Activated CD4-positive, alpha-beta T cell treated with anti-CD3 and anti-CD28 coated beads, Interleukin-2, amount 10 ng/mL, durations not matched to agents 24 days and 14 days (primary cell): Measurements from ENCODE around the gene MEF2A. TPM values are rescaled to one million over a fixed set of nuclear protein-coding genes. Genes with fewer than 3 reads are reported as not detected.
A peak's percentile ranks its signal among the peaks of the same experiment; 100 is the strongest.

Experiments used
- DNase-seq: peaks from one replicate; pipeline ENCODE4 v3.0.0; 2022
- H3K27ac Mint-ChIP-seq: one replicate; pipeline ENCODE4 v1.8.0; 2022; ENCODE audit warnings: mild to moderate bottlenecking, mixed read lengths
- H3K27me3 Mint-ChIP-seq: one replicate; pipeline ENCODE4 v1.8.0; 2022; ENCODE audit warnings: mixed read lengths
- H3K36me3 Mint-ChIP-seq: one replicate; pipeline ENCODE4 v1.8.0; 2022; ENCODE audit warnings: low read depth, mild to moderate bottlenecking, mixed read lengths
- H3K4me1 Mint-ChIP-seq: one replicate; pipeline ENCODE4 v1.8.0; 2021; ENCODE audit warnings: mixed read lengths
- H3K4me3 Mint-ChIP-seq: one replicate; pipeline ENCODE4 v1.8.0; 2022; ENCODE audit warnings: mild to moderate bottlenecking, moderate library complexity, mixed read lengths
- H3K9me3 Mint-ChIP-seq: one replicate; pipeline ENCODE4 v1.8.0; 2021; ENCODE audit warnings: mixed read lengths
- intact Hi-C: fragments of 100-400 bp; cut with micrococcal nuclease; formaldehyde crosslinking; loops from one replicate; pipeline ENCODE4 v1.15.1; 2023
- total RNA-seq: library from RNA; stranded (reverse); gene quantifications from 2 replicates; pipeline ENCODE4 v1.2.3, GENCODE V29; 2022

Gene MEF2A
- total RNA-seq, 1 donor from 2014 or later = 25.3 TPM

GRCh38 chr15:99574048-99574447 is 8.3 kb downstream of the MEF2A start:
- H3K27ac Mint-ChIP-seq = no peak overlapping the region
- peaks cover 8% of the 10 kb centered on the region for H3K36me3 Mint-ChIP-seq
- no peak overlapping the region for H3K4me3 Mint-ChIP-seq
- DNase-seq = no peak
- H3K4me1 Mint-ChIP-seq = peaks cover 10% of the 10 kb centered on the region
- H3K9me3 Mint-ChIP-seq = no peaks in the 10 kb centered on the region
- intact Hi-C loops = no loop called here
- H3K27me3 Mint-ChIP-seq = no peaks in the 10 kb centered on the region

DNA sequence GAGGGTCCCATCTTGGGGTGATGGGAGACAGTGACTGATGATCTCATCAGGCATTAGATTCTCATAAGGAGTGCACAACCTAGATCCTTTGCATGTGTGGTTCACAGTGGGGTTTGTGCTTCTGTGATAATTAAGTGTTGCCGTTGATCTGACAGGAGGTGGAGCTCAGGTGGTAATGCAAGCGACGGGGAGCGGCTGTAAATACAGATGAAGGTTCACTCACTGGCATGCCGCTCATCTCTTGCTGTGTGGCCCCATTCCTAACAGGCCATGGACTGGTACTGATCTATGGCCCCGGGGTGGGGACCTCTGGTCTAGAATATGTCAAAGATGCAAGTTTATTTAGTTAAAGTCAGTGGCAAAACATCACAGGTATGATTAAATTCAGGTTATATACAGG is 8.7 kb downstream of the MEF2A start:
- DNase-seq = no peak
- Mint-ChIP-seq H3K36me3 (peaks cover 8% of the 10 kb centered on the region), H3K27me3 (no peaks in the 10 kb centered on the region), H3K9me3 (no peaks in the 10 kb centered on the region), H3K4me3 (no peak overlapping the region), H3K4me1 (peaks cover 8% of the 10 kb centered on the region), H3K27ac (no peak overlapping the region)
- intact Hi-C loops = no loop called here

DNA sequence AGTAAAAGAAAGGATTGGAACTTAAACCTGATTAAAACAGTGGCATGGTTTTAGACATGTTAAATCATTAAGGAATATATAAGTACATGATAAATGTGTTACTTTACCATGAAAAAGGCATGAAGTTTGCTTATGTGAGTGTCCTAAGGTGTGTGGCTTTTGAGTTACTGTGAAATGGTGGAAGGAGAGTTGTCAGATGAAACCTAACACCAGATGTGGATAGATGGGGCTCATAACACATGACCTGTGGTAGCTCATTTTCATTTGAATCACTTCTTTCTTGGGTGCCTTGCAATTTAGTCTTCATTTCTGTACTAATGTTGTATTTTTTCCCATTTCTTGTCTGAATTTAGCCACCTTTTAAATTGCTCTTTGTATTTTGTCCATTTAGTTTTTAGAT is 13.0 kb downstream of the MEF2A start:
- Mint-ChIP-seq H3K4me3 (no peak overlapping the region), H3K9me3 (no peaks in the 10 kb centered on the region), H3K27ac (no peak overlapping the region), H3K4me1 (peaks cover 19% of the 10 kb centered on the region), H3K36me3 (peaks cover 9% of the 10 kb centered on the region), H3K27me3 (no peaks in the 10 kb centered on the region)
- no peak for DNase-seq
- intact Hi-C loops = no loop called here

GRCh38 chr15:99580076-99580475 is 14.3 kb downstream of the MEF2A start:
- no peaks in the 10 kb centered on the region for H3K27me3 Mint-ChIP-seq
- intact Hi-C loops = no loop called here
- H3K27ac Mint-ChIP-seq = no peak overlapping the region
- no peaks in the 10 kb centered on the region for H3K9me3 Mint-ChIP-seq
- peaks cover 12% of the 10 kb centered on the region for H3K36me3 Mint-ChIP-seq
- no peak overlapping the region for H3K4me3 Mint-ChIP-seq
- peaks cover 17% of the 10 kb centered on the region for H3K4me1 Mint-ChIP-seq
- no peak for DNase-seq

- no peak overlapping the region for H3K4me3 Mint-ChIP-seq
- no peak for DNase-seq
- intact Hi-C loops = no loop called here
- peaks cover 14% of the 10 kb centered on the region for H3K4me1 Mint-ChIP-seq
- H3K9me3 Mint-ChIP-seq = peaks cover 7% of the 10 kb centered on the region
- H3K27me3 Mint-ChIP-seq = no peaks in the 10 kb centered on the region
- H3K36me3 Mint-ChIP-seq = peaks cover 26% of the 10 kb centered on the region
- no peak overlapping the region for H3K27ac Mint-ChIP-seq
Measured at GRCh38 chr15:99582508-99582960, 16.8 kb downstream of the MEF2A start.

GRCh38 chr15:99584081-99584600 is 18.4 kb downstream of the MEF2A start:
- DNase-seq = no peak
- no peak overlapping the region for H3K4me3 Mint-ChIP-seq
- intact Hi-C loops = no loop called here
- no peaks in the 10 kb centered on the region for H3K27me3 Mint-ChIP-seq
- H3K4me1 Mint-ChIP-seq = peaks cover 17% of the 10 kb centered on the region
- H3K36me3 Mint-ChIP-seq = peaks cover 32% of the 10 kb centered on the region
- peaks cover 10% of the 10 kb centered on the region for H3K9me3 Mint-ChIP-seq
- no peak overlapping the region for H3K27ac Mint-ChIP-seq

- Mint-ChIP-seq H3K4me3 (no peak overlapping the region), H3K4me1 (peaks cover 18% of the 10 kb centered on the region), H3K36me3 (peaks cover 34% of the 10 kb centered on the region), H3K27ac (no peak overlapping the region), H3K27me3 (no peaks in the 10 kb centered on the region), H3K9me3 (peaks cover 16% of the 10 kb centered on the region)
- no peak for DNase-seq
- intact Hi-C loops = no loop called here
Measured at GRCh38 chr15:99586121-99586520, 20.3 kb downstream of the MEF2A start.

DNA sequence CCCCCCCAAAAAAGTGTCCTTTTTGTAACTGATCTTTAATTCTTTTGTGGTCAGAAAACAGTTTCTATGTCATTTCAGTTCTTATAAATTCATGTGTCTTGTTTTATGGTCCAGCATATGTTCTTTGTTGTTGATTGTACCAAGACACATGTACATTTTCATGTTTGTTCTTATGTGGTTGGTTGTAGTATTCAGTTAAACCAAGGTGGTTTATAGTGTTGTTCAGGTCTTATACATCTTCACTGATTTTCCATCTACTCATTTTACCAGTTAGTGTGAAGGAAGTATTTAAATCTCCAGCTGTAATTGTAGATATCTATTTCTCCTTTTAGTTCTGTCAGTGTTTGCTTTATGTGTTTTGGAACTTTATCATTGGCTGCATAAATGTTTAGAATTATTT is 24.0 kb downstream of the MEF2A start:
- intact Hi-C loops = loop anchor here (2.0 kb wide), 1 partner anchor 23 kb away; no protein-coding TSS in a partner anchor
- Mint-ChIP-seq H3K27me3 (no peaks in the 10 kb centered on the region), H3K36me3 (peaks cover 37% of the 10 kb centered on the region), H3K4me3 (no peak overlapping the region), H3K27ac (no peak overlapping the region), H3K4me1 (peaks cover 24% of the 10 kb centered on the region), H3K9me3 (peaks cover 20% of the 10 kb centered on the region)
- no peak for DNase-seq

DNA sequence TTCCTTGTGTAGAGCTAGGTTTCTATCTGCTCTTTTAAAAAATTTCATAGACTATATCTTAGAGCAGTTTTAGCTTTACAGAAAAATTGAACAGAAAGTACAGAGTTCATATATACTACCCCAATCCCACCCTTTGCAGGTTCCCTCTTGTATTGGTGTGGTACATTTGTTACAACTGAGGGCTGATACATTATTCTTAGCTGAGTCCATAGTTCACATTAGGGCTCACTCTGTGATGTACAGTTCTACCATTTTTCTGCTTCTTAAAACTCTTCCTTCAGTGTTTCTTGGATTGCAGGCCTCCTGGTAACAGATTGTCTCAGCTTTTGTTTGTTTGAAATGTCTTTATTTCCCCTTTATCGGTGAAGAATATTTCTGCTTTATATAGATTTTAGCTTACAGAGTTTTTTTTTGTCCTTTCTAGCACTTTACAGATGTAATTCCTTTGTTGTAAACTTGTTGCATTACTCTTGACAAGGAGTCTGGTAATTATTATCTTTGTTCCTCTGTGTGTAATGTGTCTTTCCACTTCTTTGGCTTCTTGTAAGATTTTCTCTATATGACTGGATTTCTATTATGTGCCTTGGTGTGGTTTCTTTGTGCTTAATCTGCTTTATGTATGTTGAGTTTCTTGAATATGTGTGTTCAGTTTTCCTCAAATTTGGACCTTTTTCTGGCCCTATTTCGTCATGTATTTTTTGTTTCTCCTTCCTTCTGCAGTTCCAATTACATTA is 25.3 kb downstream of the MEF2A start:
- Mint-ChIP-seq H3K36me3 (peaks cover 38% of the 10 kb centered on the region), H3K4me3 (no peak overlapping the region), H3K9me3 (peaks cover 16% of the 10 kb centered on the region), H3K27ac (peak overlapping the region; percentile 21), H3K27me3 (no peaks in the 10 kb centered on the region), H3K4me1 (peaks cover 24% of the 10 kb centered on the region)
- intact Hi-C loops = no loop called here
- DNase-seq = no peak

DNA sequence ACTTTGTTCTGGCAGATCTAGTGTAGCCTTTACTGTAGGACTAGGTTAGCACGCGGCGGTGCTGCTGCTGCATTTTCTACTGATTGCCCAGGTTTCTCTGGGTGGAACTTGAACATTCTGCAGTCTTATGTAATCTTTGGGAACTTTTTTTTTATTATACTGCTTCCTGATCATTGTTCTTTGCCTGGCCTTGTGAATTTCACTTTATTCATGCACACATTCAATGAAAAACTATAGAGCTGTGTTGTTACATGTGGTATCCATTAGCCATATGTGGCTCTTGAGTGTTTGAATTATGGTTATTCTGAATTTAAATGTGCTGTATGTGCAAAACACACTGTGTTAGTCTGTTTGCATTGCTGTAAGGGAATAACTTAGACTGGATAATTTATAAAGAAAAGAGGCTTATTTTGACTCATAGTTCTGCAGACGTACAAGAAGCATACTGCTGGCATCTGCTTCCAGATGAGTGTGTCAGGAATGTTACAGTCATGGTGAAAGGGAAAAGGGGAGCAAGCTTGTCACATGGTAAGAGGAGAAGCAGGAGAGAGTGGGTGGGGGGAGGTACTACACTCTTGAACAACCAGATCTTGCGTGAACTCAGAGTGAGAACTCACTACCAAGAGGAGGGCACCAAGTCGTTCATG is 26.5 kb downstream of the MEF2A start:
- no peak for DNase-seq
- Mint-ChIP-seq H3K27ac (no peak overlapping the region), H3K4me1 (peaks cover 24% of the 10 kb centered on the region), H3K27me3 (no peaks in the 10 kb centered on the region), H3K9me3 (peaks cover 13% of the 10 kb centered on the region), H3K4me3 (no peak overlapping the region), H3K36me3 (peaks cover 33% of the 10 kb centered on the region)
- intact Hi-C loops = no loop called here

GRCh38 chr15:99593070-99593469 is 27.3 kb downstream of the MEF2A start:
- Mint-ChIP-seq H3K4me3 (no peak overlapping the region), H3K4me1 (peaks cover 22% of the 10 kb centered on the region), H3K27ac (no peak overlapping the region), H3K36me3 (peaks cover 33% of the 10 kb centered on the region), H3K27me3 (no peaks in the 10 kb centered on the region), H3K9me3 (peaks cover 9% of the 10 kb centered on the region)
- intact Hi-C loops = no loop called here
- DNase-seq = no peak

- no peaks in the 10 kb centered on the region for H3K27me3 Mint-ChIP-seq
- intact Hi-C loops = no loop called here
- H3K4me3 Mint-ChIP-seq = no peak overlapping the region
- H3K9me3 Mint-ChIP-seq = peaks cover 8% of the 10 kb centered on the region
- H3K27ac Mint-ChIP-seq = no peak overlapping the region
- peaks cover 38% of the 10 kb centered on the region for H3K36me3 Mint-ChIP-seq
- H3K4me1 Mint-ChIP-seq = peaks cover 15% of the 10 kb centered on the region
- DNase-seq = no peak
Measured at GRCh38 chr15:99594916-99595315, 29.1 kb downstream of the MEF2A start.

DNA sequence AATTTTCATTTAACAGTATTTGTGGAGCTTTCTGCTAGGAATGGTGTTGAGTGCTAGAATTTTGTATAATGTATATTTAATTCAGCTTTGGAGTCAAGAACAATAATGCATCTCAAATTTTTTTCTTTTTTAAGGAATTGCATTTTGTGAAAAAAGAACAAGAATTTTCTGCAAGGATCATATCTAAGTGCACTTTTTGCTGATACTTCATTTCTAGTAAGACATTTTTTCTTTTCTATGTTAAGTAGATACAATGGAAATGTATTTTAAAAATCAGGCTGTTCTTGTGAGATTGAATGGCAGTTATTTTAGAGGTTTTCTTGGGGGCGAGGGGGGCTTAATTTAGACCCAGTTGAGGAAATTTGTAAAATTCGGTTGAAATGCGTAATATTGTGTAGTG is 32.5 kb downstream of the MEF2A start:
- H3K4me1 Mint-ChIP-seq = peaks cover 2% of the 10 kb centered on the region
- H3K27ac Mint-ChIP-seq = no peak overlapping the region
- H3K36me3 Mint-ChIP-seq = peaks cover 50% of the 10 kb centered on the region
- intact Hi-C loops = no loop called here
- no peaks in the 10 kb centered on the region for H3K27me3 Mint-ChIP-seq
- no peak for DNase-seq
- H3K4me3 Mint-ChIP-seq = no peak overlapping the region
- peaks cover 10% of the 10 kb centered on the region for H3K9me3 Mint-ChIP-seq

DNA sequence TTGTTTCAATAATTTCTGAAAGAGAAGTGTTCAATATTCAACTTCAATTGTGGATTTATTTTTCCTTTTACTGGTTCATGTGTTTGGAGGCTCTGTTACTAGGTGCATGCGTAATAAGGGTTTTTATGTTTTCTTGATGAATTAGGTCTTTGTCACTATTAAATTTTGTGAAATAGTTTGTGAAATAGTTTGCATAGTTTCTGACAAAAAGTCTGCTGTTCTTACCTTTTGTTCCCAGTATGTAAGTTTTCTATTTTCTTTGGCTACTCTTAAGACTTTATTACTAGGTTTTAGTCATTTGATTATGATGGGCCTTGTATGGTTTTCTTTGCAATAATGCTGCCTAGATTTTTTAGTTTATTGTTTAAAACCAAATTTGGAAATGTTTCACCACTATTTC is 38.0 kb downstream of the MEF2A start:
- peaks cover 44% of the 10 kb centered on the region for H3K36me3 Mint-ChIP-seq

More for the DNA sequence above, 38.0 kb downstream of the MEF2A start:
- Mint-ChIP-seq H3K4me1 (peaks cover 19% of the 10 kb centered on the region), H3K9me3 (peaks cover 5% of the 10 kb centered on the region), H3K4me3 (no peak overlapping the region), H3K27ac (no peak overlapping the region), H3K27me3 (no peaks in the 10 kb centered on the region)
- intact Hi-C loops = no loop called here
- no peak for DNase-seq
